Measurements from ENCODE around the gene PSME3. TPM values are rescaled to one million over a fixed set of nuclear protein-coding genes. Genes with fewer than 3 reads are reported as not detected.

The PSME3 gene
- total and polyA plus RNA-seq, 12 donors, result 18.5 to 149 (median 79.9) TPM

Small RNA genes within 50 kb of the gene (microRNA-seq; reads per million reads assigned to microRNA genes)
- gene MIR6781, result 0 to 0.38 (median 0.28) reads per million in 3 donors

Small RNA genes within 50 kb of the gene (small RNA-seq; reads per million reads assigned to genes)
- gene MIR6781 (0 reads per million in 2 donors), gene RNU6-287P (0 reads per million in 2 donors)

Other genes with a start within 250 kb of the PSME3 start
- gene RETREG3, start 224.0 kb upstream of the PSME3 start, total RNA-seq, result 100 to 1,000 TPM in 1 of 9 donors, 10 to 100 TPM in 8; 57.6 to 167 (median 81.6) TPM
- gene RETREG3, start 224.0 kb upstream of the PSME3 start, polyA plus RNA-seq, result 10 to 100 TPM; 27.1 to 30.6 (median 28.2) TPM
- gene TUBG1, start 223.7 kb upstream of the PSME3 start, total RNA-seq, result 10 to 100 TPM; 22.9 to 90.0 (median 39.2) TPM
- 10 to 100 TPM; 30.5 to 70.3 (median 40.3) TPM for gene TUBG1, start 223.7 kb upstream of the PSME3 start, polyA plus RNA-seq
- gene TUBG2, start 174.1 kb upstream of the PSME3 start, total RNA-seq, result 10 to 100 TPM; 14.5 to 63.9 (median 43.7) TPM
- 10 to 100 TPM; 19.3 to 65.1 (median 49.6) TPM for gene TUBG2, start 174.1 kb upstream of the PSME3 start, polyA plus RNA-seq
- gene PLEKHH3, start 156.4 kb upstream of the PSME3 start, total RNA-seq, result 10 to 100 TPM in 8 of 9 donors, 1 to 10 TPM in 1; 7.8 to 63.7 (median 45.3) TPM
- 10 to 100 TPM in 2 of 3 donors, 1 to 10 TPM in 1; 1.8 to 73.2 (median 49.6) TPM for gene PLEKHH3, start 156.4 kb upstream of the PSME3 start, polyA plus RNA-seq
- 1 to 10 TPM in 6 of 9 donors, under 1 TPM in 3; 0.39 to 7.9 (median 3.3) TPM for gene CCR10, start 151.6 kb upstream of the PSME3 start, total RNA-seq
- gene CCR10, start 151.6 kb upstream of the PSME3 start, polyA plus RNA-seq, result 1 to 10 TPM in 2 of 3 donors, under 1 TPM in 1; 0.31 to 3.6 (median 1.7) TPM
- gene CNTNAP1, start 150.9 kb upstream of the PSME3 start, total RNA-seq, result 10 to 100 TPM in 2 of 9 donors, 1 to 10 TPM in 7; 1.8 to 31.9 (median 4.0) TPM
- gene CNTNAP1, start 150.9 kb upstream of the PSME3 start, polyA plus RNA-seq, result 10 to 100 TPM in 1 of 3 donors, 1 to 10 TPM in 2; 1.6 to 12.5 (median 5.7) TPM
- 10 to 100 TPM; 17.6 to 49.1 (median 35.3) TPM for gene EZH1, start 88.4 kb upstream of the PSME3 start, total RNA-seq
- gene EZH1, start 88.4 kb upstream of the PSME3 start, polyA plus RNA-seq, result 10 to 100 TPM; 23.6 to 29.4 (median 23.8) TPM
- gene RAMP2, start 72.2 kb upstream of the PSME3 start, total RNA-seq, result 10 to 100 TPM in 7 of 9 donors, 1 to 10 TPM in 2; 4.6 to 35.4 (median 16.1) TPM
- 10 to 100 TPM; 23.1 to 67.5 (median 37.9) TPM for gene RAMP2, start 72.2 kb upstream of the PSME3 start, polyA plus RNA-seq
- gene VPS25, start 59.9 kb upstream of the PSME3 start, total RNA-seq, result 100 to 1,000 TPM in 1 of 9 donors, 10 to 100 TPM in 8; 43.2 to 135 (median 52.6) TPM
- 10 to 100 TPM; 25.7 to 63.4 (median 37.0) TPM for gene VPS25, start 59.9 kb upstream of the PSME3 start, polyA plus RNA-seq
- gene WNK4, start 52.8 kb upstream of the PSME3 start, total RNA-seq, result under 1 TPM in 4 of 9 donors, not detected in 5; 0.18 to 0.46 (median 0.30) TPM
- under 1 TPM; 0.05 to 0.08 (median 0.07) TPM for gene WNK4, start 52.8 kb upstream of the PSME3 start, polyA plus RNA-seq
- gene COA3, start 34.7 kb upstream of the PSME3 start, total RNA-seq, result 100 to 1,000 TPM in 3 of 9 donors, 10 to 100 TPM in 6; 65.3 to 231 (median 84.8) TPM
- 10 to 100 TPM; 55.6 to 98.2 (median 91.1) TPM for gene COA3, start 34.7 kb upstream of the PSME3 start, polyA plus RNA-seq
- gene CNTD1, start 34.5 kb upstream of the PSME3 start, total RNA-seq, result 1 to 10 TPM in 2 of 9 donors, under 1 TPM in 2, not detected in 5; 0.28 to 8.2 (median 0.96) TPM
- under 1 TPM; 0.24 to 0.32 (median 0.27) TPM for gene CNTD1, start 34.5 kb upstream of the PSME3 start, polyA plus RNA-seq
- 100 to 1,000 TPM in 5 of 9 donors, 10 to 100 TPM in 4; 70.1 to 235 (median 104) TPM for gene BECN1, start 9.1 kb upstream of the PSME3 start, total RNA-seq
- 10 to 100 TPM; 27.0 to 76.6 (median 33.1) TPM for gene BECN1, start 9.1 kb upstream of the PSME3 start, polyA plus RNA-seq
- 1 to 10 TPM in 6 of 9 donors, under 1 TPM in 3; 0.60 to 2.2 (median 1.4) TPM for gene AOC2, start 11.2 kb downstream of the PSME3 start, total RNA-seq
- gene AOC2, start 11.2 kb downstream of the PSME3 start, polyA plus RNA-seq, result 1 to 10 TPM in 2 of 3 donors, under 1 TPM in 1; 0.95 to 1.6 (median 1.4) TPM
- gene AOC3, start 17.8 kb downstream of the PSME3 start, total RNA-seq, result 100 to 1,000 TPM in 2 of 9 donors, 10 to 100 TPM in 7; 21.6 to 133 (median 83.7) TPM
- gene AOC3, start 17.8 kb downstream of the PSME3 start, polyA plus RNA-seq, result 10 to 100 TPM; 32.4 to 63.9 (median 59.7) TPM
- under 1 TPM in 3 of 9 donors, not detected in 6; 0.11 to 0.18 (median 0.18) TPM for gene G6PC1, start 67.4 kb downstream of the PSME3 start, total RNA-seq
- gene G6PC1, start 67.4 kb downstream of the PSME3 start, polyA plus RNA-seq, result under 1 TPM in 1 of 3 donors, not detected in 2; 0.09 TPM
- gene AARSD1, start 131.1 kb downstream of the PSME3 start, total RNA-seq, result 10 to 100 TPM; 16.4 to 60.7 (median 35.1) TPM
- 100 to 1,000 TPM in 2 of 3 donors, 10 to 100 TPM in 1; 49.0 to 206 (median 121) TPM for gene AARSD1, start 131.1 kb downstream of the PSME3 start, polyA plus RNA-seq
- under 1 TPM in 3 of 9 donors, not detected in 6; 0.18 to 0.67 (median 0.28) TPM for gene PTGES3L, start 146.7 kb downstream of the PSME3 start, total RNA-seq
- gene PTGES3L, start 146.7 kb downstream of the PSME3 start, polyA plus RNA-seq, result under 1 TPM; 0.61 to 0.72 (median 0.62) TPM
- 10 to 100 TPM; 14.3 to 29.7 (median 17.4) TPM for gene RUNDC1, start 147.2 kb downstream of the PSME3 start, total RNA-seq
- 10 to 100 TPM in 2 of 3 donors, 1 to 10 TPM in 1; 7.6 to 20.6 (median 10.3) TPM for gene RUNDC1, start 147.2 kb downstream of the PSME3 start, polyA plus RNA-seq
- 1,000 to 10,000 TPM in 3 of 9 donors, 100 to 1,000 TPM in 6; 356 to 1,636 (median 929) TPM for gene RPL27, start 165.0 kb downstream of the PSME3 start, total RNA-seq
- gene RPL27, start 165.0 kb downstream of the PSME3 start, polyA plus RNA-seq, result 1,000 to 10,000 TPM; 1,877 to 2,291 (median 1,931) TPM
- 10 to 100 TPM; 38.4 to 72.9 (median 60.3) TPM for gene IFI35, start 173.4 kb downstream of the PSME3 start, total RNA-seq
- 10 to 100 TPM; 44.1 to 91.4 (median 68.1) TPM for gene IFI35, start 173.4 kb downstream of the PSME3 start, polyA plus RNA-seq
- 100 to 1,000 TPM; 280 to 744 (median 463) TPM for gene VAT1, start 189.0 kb downstream of the PSME3 start, total RNA-seq
- gene VAT1, start 189.0 kb downstream of the PSME3 start, polyA plus RNA-seq, result 100 to 1,000 TPM; 177 to 311 (median 269) TPM
- 1 to 10 TPM; 1.3 to 8.2 (median 4.0) TPM for gene RND2, start 191.8 kb downstream of the PSME3 start, total RNA-seq
- 1 to 10 TPM; 2.4 to 6.3 (median 3.1) TPM for gene RND2, start 191.8 kb downstream of the PSME3 start, polyA plus RNA-seq